ENCODE results near the gene MICAL1. TPM values are rescaled to one million over a fixed set of nuclear protein-coding genes. Genes with fewer than 3 reads are reported as not detected.

Gene MICAL1, protein sequence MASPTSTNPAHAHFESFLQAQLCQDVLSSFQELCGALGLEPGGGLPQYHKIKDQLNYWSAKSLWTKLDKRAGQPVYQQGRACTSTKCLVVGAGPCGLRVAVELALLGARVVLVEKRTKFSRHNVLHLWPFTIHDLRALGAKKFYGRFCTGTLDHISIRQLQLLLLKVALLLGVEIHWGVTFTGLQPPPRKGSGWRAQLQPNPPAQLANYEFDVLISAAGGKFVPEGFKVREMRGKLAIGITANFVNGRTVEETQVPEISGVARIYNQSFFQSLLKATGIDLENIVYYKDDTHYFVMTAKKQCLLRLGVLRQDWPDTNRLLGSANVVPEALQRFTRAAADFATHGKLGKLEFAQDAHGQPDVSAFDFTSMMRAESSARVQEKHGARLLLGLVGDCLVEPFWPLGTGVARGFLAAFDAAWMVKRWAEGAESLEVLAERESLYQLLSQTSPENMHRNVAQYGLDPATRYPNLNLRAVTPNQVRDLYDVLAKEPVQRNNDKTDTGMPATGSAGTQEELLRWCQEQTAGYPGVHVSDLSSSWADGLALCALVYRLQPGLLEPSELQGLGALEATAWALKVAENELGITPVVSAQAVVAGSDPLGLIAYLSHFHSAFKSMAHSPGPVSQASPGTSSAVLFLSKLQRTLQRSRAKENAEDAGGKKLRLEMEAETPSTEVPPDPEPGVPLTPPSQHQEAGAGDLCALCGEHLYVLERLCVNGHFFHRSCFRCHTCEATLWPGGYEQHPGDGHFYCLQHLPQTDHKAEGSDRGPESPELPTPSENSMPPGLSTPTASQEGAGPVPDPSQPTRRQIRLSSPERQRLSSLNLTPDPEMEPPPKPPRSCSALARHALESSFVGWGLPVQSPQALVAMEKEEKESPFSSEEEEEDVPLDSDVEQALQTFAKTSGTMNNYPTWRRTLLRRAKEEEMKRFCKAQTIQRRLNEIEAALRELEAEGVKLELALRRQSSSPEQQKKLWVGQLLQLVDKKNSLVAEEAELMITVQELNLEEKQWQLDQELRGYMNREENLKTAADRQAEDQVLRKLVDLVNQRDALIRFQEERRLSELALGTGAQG
- 31.0 TPM for total RNA-seq

DNA sequence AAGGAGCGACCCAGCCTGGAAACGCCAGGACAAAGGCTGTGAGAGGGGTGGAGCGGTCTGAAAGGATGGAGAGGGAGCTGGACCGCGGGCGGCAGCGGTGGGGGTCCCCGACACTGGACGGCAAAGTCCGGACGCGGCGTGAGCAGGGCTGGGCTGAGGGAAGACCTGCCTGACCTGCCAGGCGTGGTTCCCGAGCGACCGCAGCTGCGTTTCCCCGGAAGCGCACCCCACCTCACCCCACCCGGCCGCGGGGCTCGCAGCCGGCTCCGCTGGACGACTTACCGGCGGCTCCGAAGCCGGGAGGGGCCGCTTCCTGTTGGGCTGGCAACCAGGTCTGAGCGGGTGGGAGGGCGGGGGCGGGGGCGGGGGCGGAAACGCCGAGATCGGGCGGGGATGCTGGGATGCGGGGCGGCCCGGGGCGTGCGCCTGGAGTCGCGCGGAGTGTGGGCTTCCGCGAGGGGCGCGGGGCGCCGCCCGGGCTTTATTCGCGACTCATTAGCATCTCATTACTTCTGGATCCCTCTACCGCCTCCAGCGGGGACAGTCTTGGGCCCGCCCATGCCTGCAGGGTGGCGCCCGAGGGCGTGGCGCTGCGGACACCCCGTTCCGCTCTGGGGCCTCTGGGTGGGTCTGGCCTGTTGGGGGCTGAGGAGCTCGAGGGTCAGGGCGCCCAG lies at the start of gene MICAL1:
MICAL1 (minus strand) TSS at position 336 of the 674 bp plus-strand sequence. CDS start 1,576 bp downstream, outside the sequence.
- peak; percentile 57 for DNase-seq

DNA sequence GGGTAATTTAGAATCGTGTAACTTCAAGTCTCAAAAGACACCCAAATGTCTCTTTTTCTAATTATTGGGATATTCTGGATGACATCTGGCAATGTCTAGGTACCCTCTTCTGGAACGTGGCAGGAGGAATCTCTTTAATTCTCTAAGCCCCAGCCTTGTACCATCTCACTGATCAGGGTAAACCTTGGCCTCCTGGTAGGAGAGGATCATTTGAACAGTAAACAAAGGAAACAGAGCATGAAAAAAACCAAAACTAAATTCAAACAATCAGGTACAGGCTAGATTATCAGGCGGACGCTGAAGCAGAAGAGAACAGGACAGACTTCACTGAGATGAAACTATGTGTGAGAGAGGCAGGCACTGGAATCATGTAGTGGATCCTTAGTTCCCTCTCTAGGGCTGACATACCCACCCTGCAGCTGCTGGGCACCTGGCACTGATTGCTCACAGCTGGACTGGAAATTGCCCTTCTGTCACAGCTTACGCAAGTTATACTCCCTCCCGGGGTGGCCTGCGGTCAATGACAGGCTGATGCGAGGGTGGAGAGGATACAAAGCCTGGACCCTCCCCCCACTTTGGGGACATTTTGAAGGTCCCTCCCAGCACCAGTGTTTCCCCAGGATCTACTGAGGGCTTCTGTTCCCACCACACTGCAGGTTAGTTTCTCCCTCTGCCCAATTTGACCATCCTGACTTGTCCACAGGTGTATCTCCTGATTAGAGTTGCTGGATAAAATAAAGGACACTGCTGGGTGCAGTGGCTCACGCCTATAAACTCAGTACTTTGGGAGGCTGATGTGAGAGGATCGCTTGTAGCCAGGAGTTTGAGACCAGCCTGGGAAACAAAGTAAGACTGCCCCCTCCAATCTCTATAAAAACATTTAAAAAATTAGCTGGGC lies 48.0 kb upstream of the MICAL1 start:
- DNase-seq, result no peak

DNA sequence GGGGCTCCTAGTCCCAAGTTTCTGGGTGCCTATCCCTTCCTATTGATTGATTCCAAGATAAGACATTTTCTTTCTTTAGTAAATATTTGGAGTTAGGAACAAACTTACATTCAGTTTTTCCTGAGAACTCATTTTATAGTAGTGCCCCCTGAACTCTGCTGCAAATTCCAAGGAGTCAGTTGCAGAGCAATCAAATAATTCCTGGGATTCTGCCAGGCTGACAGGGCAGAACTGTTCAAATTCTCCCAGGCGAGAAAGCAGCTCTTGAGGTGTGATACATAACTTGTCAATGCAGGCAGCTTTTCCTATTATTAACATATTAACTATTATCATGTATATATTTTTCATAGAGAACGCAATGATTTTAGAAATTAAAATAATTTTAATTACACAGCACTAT lies 43.4 kb upstream of the MICAL1 start:
- no peak for DNase-seq

DNA sequence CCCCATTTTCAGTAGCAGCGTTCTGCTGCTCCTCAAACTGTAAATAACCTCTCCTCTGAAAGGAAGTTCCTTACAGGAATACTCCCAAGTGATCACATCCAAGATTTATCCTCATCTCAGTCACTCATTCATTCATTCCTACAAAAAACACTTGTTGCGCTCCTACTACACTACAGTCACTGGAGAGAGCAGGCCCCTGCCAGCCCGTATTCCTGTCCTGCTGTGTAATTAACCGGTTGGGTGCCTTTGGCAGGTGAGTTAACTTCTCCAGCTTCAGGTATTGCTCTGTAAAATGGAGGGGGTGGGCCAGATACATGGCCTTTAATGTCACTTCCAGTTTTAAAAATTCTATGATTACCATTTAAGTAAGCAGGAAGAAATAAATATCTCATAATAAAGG lies 42.5 kb upstream of the MICAL1 start:
- no peak for DNase-seq

DNA sequence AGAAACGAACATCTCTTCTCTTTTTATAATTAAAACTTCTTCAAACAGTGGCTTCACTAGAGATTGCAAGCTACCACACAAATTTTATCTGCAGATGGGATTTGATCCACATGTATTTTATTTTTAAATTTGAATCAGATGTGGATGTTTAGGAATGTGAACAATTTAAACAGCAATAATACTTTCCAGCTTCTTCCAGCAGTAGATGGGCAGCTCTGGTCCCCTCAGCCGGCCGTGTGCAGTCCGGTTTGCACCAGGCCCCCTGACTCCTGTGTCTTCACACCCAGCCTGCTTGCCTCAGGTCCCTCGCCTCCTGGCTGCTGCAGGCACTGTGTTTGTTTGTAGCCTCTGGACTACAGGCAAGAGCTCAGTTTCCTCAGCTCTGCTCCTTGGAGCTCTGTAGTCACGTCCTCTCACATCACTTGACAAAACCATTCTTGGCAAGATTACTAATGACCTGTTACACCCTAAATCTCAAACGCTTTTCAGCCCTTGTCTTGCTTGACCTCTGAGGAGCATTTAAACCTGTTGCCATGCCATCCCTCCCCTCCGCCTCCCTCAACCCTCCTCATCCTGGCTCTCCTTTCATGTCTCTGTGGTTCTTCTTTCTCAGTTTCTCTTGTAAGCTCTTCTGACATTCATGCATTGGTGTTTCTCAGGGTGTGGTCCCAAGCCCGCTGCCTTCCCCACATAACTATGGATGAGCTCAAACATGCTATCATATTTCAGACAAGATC lies 40.6 kb upstream of the MICAL1 start:
- DNase-seq, result no peak

DNA sequence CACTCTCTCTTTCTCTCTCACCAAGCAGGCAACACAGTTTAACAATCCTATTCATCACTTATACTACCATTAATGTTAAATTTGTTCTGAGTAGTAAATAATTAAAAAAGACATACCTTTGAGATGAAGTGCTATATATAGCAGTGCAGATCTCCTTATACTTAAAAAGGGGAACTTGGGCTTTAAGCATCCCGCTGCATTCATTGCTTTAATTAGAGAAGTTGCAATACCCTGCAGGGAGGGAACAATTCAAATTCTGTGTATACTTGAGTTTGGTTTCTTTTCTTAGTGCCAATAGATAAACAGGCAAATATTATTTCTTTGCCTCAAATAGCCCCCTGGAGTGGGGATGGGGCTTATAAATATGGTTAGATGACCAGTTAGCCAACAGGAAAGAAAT lies 38.3 kb upstream of the MICAL1 start:
- DNase-seq, result no peak

DNA sequence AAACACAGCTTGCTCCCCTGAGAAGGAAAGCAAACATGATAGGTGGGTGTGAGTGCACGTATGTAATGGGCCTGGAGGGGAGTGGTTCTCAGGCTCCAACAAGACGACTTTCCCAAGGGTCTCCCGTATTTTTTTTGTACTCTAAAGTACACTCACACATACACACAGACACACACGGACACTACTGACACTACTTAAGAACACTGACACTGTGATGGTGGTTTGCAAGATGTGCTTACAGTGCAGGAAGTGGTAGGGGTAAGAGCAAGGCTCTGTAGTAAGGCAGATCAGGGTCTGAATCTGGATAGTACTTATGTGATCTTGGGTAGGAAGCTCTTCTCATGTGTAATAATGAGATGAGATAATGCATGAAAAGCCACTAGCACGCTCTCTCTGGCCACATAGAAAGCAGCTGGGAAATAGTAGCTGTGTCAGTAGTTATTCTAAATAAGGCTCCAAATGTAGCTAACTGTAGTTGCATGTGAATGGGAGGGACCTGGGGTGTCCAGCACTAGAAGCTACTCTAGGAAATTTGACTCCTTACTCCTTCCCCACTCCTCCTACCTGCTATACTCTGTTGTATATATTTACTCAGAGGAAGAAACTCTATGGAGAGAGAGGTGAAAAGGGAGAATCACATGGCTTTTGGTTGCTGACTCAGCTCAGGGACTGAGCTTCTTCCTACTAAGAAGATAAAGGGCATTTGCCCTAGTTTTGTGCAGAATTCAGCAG lies 35.8 kb upstream of the MICAL1 start:
- no peak for DNase-seq

DNA sequence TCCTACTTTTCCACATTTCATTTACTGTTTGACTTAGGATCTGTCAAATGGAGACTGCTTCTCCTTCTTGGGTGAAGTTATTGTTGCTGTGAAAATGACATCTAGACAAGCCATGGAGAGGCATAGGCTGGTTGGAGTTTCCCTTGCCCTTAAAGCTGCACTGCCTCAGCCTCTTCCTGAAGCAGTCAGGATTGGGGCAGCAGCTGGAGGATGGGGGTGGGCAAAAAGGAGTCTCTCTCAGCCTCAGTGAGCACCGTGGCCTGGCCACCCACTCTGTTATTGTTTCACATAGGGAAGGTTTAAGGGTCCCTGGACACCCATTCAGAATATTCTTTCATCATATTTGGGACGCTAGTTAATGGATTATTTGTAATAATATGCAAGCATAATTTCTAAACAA lies 35.1 kb upstream of the MICAL1 start:
- DNase-seq, result no peak

DNA sequence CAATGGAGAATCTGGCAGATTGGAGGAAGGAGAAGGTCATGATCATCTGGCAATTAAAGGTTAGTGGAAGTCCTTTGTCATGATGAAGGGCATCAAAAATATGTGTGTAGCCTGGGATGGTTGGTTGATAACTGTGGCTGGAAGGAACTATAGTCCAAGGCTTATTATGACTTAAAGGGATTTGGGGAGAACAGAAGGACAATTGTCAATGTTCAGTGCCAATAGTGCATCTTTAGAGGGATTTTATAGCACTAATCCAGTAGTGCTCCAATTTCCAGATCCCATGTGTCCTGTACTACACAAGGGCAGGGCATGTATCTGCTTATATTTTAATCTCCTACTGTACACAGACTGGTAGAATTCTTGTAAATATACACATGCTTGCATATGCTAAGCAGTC lies 32.4 kb upstream of the MICAL1 start:
- DNase-seq, result no peak

DNA sequence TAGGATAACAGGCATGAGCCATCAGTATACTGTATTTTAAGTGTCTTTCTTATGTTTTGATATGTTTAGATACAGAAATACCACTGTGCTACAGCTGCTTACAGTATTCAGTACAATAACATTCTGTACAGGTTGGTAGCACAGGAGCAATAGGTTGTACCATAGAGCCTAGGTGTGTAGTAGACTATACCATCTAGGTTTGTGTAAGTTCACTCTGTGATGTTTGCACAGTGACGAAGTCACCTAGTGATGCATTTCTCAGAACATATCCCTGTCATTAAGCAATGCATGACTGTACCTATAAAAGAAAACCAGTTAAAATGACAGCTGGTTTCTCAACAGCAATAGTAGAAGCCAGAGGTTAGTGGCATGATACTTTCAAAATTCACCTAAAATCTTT lies 30.5 kb upstream of the MICAL1 start:
- DNase-seq, result no peak

DNA sequence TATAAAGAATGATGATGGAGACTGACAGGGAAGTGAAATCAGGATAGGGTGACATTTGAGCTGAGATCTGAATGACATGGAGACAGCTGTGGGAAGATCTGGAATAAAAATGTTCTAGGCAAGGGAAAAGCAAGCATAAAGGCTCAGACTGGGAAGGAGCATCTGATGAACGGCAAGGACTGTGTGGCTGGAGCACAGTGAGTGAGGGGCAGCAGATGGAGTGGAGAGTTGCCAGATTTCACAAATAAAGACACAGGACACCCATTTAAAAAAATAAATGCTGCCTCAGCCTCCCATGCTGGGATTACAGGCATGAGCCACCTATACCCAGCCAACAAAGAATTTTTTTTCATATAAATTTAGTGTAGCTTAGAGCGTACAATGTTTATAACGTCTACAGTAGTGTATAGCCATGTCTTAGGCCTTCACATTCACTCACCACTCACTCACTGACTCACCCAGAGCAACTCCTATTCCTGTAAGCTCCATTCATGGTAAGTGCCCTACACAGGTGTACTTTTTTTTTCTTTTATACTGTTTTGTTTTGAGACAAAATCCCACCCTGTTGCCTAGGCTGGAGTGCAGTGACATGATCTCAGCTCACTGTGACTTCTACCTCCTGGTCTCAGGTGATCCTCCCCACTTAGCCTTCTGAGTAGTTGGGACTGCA lies 29.8 kb upstream of the MICAL1 start:
- DNase-seq, result no peak

DNA sequence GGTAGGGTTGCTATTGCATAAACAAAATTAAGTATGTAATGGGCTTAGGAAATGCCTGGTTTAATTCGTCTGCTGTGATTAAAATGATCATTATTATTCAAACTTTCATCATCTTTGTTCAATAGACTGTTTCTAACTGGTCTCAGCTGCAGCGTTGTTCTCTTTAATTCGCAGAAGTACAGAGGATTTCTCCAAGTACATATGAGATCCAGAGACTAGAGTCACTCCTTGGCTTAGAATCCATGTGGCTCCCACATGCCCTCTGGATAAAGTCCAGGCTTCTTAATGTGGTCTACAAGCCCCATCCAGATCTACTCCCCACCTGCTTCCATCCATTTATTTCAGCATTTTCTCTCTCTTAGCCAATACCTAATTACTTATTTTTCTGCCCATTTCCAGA lies 28.6 kb upstream of the MICAL1 start:
- no peak for DNase-seq

DNA sequence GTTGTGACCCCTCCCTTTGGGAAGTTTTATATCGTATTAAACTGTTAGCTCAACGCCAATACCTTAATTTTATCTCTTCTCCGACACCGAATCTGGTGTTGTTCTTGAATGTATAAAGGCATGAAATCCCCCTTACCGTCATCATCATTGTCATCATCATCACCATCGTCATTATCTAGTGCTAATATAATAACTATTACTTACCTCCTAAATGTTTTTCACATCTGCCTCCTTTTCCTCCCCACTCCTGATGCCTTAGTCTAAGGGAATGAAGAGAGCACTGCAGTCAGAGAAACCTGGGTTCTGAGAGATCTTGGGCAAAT lies 28.1 kb upstream of the MICAL1 start:
- DNase-seq, result no peak

DNA sequence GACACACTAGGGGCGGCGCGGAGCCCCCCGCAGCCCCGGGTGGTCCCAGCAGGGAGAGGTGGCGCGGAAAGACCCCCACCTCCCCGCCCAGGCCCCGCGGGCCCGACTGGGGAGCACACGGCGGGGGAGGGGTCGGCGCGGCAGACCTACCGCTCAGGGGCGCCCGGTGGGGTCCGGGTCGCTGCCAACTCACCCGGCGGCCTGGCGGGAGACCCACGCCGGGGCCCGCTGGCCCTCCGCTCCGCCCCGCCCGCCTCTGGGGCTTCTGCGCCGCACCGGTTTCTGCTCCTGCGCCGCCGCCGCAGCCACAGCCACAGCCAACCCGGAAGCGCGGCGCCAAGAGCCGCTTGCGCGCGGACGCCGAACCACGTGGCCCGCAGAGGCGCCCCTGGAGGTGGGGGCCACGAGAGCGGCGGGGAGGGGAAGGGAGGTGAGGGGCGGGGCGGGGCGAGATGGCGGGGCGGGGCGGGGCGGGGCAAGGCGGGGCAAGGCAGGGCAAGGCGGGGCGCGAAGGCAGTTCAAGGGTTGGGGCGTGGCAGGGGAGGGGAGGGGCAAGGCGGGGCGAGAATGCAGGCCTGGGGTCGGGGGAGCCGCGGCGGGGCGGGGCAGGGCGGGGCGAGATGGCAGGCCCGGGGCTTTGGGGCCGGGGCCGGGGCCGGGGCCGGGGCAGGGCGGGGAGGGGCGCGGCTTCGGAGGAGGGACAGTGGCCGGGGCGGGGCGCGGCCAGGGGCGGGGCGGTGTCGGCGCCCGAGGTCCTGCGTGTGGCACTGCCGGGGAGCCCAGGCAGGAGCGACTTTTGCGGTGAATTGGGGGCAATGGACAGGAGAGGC lies 27.5 kb upstream of the MICAL1 start, which contains the start of gene ZBTB24:
ZBTB24 (minus strand) TSS at position 315 of the 830 bp plus-strand sequence. CDS start 1,193 bp downstream, outside the sequence.
- DNase-seq, result peak; percentile 91

DNA sequence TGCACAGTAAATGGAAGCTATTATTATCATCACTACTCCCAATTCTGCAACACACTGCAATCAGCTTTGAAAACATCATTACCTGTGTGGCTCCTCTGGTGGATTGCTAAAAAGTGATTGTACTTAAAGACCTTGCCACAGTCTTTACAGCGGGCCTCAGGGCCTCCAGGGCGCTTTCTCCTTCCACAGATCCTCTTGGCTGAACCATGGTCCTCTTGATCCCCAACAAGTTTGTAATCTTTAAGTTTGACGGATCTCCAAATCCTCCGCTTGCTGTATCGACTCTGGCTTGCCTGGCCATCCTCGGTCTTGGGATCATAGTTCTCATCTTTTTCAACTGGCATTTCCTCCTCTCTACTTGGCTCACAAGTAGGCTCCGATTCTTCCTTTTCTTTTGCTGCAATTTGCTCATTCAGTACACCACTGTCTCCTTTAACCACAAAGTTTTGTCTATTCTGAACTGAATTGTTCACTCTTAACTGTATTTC lies 25.5 kb upstream of the MICAL1 start:
- DNase-seq, result no peak

DNA sequence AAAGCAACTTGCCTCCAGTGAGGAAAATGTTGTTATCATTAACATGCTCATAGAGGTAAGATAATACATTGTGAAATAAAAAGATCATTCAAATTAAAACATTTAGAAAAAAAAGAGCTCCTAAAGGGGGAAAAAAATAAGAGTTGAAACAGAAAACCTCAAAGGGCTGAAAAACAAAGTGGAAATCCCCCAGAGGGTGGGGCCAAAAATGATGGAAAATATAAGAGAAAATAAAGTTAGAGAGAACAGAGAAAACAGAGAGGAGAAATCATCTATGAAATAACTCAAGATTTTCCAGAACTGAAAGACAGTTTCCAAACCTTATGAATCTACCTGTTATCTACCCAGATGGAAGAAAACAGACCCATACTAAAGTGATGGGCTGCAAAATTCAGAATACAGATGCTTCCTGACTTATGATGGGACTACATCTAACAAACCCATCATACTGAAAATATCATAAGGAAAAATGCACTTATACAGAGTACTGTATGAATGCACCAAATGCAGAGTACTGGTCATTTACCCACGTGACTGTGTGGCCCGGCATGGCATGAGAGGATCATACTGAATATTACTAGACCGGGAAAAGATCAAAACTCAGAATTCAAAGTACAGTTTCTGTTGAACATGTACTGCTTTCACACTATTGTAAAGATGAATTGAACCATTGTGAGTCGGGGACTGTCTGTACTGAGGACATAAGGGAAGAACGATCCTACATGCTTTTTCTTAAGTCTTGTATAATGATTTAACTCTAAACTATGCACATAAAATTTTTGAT lies 23.5 kb upstream of the MICAL1 start:
- DNase-seq, result no peak

DNA sequence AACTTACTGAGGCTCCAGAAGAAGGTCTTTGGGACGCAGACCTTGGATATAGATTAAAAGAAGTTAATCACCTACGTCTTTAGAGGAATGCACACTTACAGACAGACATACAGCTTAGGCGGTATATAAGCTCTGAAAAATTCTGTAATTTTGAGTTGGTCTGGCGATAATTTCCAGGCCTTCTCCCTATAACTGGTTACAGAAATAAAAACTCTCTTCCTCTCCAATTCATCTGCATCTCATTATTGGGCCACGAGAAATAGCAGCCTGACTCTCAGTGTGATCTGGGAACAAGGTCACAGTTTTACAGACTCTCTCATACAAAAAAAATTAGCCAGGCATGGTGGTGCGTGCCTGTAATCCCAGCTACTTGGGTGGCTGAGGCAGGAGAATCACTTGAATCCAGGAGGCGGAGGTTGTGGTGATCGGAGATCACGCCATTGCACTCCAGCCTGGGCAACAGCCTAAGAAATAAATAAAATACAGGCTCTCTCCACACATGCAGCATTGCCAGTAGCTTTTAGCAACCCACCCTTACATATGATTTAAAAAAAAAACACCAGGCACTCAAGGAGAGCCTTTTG lies 22.7 kb upstream of the MICAL1 start:
- DNase-seq, result no peak

All from occipital lobe (tissue), 2 donors.